Activated effector memory CD4-positive, alpha-beta T cell treated with Interleukin-2 at 50 U/mL for 16 hours (primary cell): ENCODE data around the gene ERG.

Experiments
- DNase-seq: peaks from one replicate; pipeline ENCODE4 v3.0.0-alpha.2; 2020

Gene ERG

DNA sequence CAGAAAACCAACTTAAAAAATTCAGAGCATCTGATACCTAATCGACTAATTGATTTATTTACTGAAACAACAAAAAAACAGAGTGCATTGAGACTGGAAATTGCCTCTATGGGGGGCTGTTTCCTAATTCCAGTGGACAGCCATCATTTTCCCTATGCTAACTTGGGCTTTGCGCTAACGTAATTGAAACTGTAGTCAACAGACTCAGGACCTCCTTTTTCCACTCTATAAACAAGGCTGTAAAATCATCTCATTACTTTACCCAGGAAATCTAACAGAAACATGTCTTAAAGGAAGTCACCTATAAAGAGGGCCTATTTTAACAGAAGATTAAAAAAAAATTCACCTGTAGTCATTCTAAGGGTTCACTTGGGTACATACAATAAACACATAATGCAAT lies 2.1 kb downstream of the ERG start:
- DNase-seq = no peak

DNA sequence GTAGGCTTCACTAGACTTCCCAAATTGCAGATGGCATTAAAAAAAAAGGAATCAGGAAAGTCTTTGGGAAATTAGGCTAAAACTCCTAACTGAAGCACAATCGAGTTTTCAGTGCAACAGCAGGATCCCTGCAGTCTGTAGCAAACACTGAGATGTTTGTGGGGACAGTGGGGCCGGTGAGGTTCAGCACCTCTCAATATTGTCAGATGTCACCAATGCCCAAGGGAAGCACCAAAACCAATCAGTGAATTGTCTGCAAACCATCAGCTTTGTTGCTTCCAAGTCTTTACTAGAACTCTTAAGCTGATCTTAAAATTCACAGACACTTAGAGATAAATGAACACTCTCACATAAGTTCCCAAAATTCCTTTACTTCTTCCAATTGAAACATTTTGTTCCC lies 2.6 kb downstream of the ERG start:
- no peak for DNase-seq

DNA sequence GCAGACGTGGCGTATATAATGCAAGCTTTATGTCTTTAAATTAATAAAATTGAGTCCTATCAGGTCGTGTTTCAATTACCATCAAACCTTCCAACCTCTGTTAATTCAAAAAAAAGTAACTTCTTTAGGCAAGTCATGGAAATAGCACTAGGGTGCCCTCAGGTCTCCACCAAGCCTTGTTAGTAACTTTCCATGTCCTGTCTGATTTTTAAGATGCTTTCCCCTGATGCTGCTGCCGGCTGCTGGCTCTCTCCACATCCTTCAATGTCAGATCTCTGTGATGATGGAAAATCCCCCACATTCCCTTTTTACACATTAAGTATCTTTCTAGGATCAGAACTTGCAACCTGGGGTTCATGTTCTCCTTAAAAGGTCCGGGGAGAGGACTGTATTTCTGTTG lies 3.0 kb downstream of the ERG start:
- DNase-seq = no peak

DNA sequence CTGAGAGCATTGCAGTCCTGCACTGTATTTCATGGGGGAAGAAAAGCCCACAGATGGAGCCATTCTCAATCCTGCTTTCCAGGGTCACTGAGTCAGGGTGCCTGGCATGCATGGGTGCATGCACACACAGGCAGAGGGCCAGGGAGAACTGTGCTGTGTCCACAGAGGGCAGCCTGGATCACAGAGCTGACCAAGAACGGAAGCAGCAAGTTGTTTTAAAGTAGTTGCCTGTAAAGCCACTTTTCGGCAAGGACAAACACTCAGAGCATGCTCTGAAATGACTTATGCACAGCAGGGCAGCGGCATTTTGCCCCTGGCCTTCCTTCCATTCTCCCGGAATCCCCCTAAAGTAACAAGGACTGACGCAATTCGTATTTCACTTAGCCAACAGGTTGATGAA lies 3.6 kb downstream of the ERG start:
- DNase-seq = no peak

DNA sequence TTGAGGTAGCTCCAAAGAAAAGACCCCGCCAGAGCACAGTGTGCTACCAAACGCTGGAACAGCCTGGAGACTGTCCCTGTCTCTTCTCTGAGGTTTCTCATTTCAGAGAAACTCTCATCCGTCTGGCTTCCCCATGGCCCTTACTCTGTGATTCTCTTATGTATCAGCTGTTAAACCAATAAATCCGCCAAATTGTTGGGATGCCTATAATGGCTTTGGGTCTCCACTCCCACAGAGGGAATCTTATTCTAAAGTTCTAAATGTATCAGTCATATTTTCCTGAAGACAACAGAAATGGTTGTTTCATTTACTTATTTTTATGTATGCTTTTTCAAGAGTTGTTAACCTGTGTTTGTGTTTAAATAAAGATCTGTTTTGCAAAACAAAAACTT lies 4.0 kb downstream of the ERG start:
- no peak for DNase-seq

DNA sequence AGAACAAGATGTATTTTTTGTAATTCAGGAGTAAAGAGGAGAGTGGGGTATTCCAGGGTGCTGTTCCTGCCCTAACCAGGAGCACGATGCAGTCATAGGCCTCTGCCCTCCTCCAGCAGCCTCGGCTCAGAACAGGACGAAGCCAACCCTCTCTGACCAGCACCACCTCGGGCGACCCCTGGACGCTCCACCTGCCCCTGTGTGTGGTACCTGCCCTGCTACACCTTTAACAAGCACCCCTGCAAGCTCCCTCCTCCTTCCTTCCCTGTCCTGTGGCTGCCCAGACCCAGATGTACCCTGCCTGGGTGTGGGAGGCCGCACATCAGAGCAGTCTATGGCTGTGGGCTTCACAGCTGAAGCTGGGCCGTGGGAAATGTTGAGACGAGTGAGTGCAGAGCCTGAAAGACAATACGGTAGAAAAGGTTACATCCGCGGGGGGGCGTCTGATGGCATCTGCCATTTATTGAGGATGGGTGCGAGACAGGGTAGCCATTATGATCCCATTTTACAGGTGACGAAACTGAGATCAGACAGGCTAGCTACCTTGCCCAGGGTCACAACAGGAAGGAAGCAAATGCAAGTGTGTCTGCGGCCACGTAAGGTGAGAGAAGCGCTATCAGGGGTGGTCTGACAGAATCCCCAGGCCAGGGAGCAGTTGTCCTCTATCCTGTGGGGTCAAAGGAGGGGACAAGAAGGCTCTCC lies 4.6 kb downstream of the ERG start:
- DNase-seq = no peak

DNA sequence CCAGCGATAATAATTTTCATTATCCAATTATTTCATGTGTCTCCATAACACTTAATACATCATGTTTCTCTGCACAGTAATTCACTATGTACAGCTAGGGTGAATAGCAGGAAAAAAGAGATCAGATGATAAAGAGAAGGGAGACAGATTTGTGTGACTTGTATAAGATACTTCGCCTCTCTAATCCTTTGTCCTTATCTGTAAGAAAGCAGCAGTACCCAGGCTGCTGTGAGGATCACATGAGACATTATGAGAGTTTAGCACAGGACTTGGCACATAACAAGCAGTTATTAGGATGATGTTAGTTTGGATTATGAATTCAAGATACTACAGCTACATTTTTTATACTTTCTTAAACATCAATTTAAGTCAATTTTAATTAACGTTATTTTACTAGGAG lies 6.3 kb downstream of the ERG start:
- no peak for DNase-seq

DNA sequence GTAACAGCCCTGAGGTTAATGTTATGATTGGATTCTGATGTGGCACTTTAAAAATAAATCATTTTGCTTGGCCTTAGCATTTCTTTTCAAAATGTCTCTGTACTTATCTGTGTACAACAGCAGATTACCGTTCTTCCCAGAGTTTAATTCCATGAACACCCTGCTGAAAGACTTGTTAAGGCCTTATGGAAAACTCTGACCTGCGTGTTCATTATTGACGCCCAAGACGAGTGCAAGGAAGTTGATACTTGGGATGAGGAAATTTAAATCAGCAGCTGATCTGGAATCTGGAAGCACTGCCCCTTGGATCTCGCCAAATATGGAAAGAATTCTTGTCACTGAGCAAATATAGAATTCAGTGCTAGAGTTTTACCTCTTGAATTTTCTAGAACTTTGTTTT lies 6.7 kb downstream of the ERG start:
- no peak for DNase-seq

DNA sequence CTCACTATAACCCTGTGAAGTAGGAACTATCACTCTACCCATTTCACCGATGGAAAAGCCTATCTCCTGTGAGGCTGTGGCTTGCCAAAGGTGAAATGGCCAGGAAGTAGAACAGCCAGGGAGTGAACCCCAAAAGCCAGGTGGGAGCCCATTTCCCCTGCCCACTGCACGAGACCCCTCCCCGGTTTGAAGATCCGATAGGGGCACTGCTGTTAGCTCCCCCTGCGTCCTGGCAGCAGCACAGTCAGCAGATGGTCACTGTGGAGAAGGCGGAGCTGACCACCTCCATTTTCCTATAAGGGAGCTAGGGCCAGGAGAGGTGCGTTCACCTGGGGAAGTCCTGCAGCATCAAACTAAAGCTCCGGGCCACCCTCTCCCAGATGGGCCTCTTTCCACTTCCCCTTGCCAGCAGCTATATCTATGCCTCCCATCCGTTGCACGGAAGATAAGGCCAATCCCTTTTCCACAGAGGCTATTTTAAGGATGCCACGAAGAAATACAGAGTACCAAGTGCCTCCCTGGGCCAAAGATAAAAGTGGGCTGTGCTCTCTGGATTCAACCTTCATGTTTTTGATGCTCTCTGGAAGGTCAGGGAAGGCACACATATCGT lies 7.8 kb downstream of the ERG start:
- no peak for DNase-seq

DNA sequence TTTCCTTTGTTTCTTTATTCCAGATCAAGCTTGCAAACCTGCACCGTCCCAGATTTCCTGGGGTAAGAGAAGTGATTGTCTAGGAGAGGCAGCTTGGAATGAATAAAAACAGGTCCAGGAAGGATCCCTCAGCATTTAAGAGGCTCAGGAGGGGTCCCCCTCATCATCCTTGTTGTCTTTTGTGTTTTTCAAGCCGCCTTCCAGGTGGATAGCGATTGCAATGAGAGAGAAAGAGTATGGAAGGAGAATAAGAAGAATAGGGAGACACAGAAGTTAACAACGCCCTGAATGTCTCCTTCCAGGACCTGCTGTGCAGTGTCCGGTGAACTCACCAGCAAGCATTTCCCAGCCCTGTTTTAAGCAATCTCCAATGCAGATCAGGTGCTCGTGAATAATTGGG lies 8.5 kb downstream of the ERG start:
- no peak for DNase-seq

DNA sequence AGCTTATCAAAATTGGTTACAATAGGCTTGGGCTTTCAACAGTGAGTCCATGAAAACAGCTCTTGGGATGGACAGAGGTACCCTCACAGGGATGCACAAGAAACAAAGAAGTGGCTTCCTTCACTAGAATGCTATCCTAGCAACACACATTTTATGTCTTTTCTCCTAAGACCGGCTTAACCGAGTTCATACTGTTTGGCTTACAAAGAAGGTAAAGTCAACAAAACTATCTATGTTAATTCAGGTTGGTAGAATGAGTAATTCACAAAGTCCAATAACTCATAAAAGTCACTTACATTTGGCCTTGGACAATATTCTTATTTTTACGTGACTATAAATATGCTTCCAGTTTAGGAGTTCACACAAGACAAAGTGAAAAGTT lies 9.0 kb downstream of the ERG start:
- DNase-seq = no peak

DNA sequence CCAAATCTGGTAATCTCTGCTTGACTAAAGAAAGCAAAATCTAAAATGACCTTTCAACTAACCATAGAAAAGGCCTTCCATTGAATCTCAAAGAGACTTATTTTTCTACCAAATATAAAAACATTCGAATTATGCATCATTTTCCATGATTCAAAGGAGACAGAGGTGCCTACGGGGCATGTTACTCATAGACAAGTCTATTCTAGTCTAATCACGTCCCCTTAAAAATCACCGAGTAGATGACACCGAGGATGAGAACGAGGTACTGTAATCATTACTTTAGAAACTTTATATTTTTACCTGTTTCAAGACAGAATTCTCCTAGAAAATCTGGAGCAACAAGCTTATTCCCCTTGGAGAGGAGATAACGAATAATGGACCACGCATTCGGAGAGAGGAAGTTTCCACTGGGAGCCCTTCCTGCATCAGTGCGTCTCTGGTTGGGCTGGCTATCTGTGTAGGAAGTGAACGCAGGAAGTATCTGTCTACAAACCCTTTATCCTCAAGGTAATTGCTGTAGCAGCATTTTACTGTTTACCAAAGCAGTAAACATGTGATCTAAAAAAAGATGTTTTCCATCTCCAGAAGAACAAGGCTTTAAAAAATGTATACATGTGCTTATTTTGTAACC lies 9.5 kb downstream of the ERG start:
- DNase-seq = no peak

DNA sequence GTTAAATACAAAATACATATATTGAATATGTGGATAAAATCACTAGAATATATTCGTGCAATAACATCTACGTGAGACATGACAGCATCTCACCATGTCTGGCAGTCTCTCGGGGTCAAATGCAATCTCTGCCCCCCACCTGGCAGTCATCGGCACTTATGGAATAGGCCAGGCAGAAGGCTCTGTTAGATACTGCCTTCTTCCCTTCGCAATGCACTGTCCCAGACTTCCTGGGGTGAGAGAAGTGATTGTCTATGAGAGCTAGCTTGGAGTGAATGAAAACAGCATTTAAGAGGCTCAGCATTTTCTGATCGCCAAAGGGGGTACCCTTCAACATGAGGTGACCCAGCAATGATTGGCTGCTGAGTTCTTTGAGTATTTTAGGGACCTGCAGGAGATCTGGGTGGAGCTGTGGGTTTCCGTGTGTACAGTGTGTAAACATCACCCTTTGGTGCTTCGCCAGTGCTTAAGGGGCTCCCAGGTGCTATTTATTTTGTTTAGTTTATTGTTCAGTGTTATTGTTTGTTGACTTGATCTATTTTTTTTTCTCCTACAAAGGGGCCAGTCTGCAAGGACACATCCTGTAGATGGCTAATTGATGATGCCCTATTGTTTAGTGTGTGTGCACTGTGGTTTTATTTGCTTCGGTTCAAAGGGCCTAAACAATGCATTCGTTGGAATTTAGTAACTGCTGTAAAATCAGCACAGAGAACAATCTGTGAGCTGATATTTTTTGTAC lies 10.2 kb downstream of the ERG start:
- DNase-seq = no peak

DNA sequence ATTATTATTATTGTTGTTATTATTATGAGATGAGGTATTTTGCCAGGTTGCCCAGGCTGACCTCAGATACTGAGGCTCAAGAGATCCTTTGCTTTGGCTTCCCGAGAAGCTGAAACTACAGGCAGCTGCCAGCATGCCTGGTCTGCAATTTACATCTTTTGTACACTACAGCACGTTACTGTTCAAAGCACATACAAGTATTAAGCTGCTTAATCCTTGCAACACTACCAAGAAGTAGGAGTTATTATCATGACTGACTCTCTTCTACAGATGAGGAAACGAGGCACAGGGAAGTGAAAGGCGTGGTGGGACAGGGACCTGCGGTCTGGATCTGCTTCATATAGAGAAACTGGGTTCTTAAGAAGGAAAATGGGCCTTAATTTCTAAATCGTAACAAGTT lies 11.6 kb downstream of the ERG start:
- DNase-seq = no peak

DNA sequence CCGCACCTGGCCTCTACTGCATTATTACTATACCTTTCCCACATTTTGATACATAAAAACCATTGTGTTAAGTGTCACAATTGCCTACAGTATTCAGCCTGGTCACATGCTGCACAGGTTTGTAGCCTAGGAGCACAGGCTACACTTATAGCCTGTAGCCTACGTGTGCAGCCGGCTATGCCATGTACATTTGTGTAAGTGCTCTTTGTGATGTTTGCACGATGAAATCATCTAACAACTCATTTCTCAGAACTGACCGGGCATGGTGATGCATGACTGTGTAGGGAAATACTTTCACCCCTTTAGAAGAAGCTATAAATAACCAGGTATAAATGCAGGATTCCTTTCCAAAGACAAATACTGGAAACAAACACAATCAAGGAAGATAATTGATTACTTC lies 12.1 kb downstream of the ERG start:
- no peak for DNase-seq

DNA sequence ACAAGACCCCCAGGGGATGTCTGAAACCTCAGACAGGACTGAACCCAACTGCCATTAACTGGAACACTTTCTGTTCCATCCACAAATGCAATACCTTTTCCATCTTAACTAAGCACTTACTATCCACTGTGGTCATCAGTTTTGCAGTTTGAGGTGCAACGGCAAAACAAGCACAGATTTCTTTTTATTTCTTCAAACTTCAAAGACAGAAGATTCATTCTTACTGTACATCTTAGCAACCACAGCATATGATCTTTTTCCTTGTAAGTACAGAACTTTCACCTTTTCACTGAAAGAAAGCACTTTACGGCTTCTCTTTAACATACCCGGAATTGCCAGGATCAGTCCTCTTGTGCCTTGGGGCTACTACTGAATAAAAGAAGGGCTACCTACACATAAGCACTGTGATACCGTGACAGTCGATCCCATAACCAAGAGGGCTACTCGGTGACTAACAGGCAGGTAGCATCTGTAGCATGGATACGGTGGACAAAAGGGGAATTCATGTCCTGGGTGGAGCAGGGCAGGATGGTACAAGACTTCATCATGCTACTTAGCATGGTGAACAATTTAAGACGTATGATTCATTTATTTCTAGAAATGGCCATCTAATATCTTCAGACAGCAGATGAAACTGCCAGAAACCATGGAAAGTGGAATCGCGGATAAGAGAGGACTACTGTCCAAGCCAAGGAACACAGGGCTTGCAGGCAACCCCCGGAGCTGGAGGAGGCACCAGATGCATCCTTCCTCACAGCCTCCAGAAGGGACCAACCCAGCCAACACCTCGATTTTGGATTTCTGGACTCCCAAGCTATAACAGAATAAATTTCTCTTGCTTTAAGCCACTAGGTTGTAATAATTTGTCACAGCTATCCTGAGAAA lies 18.4 kb downstream of the ERG start:
- no peak for DNase-seq

DNA sequence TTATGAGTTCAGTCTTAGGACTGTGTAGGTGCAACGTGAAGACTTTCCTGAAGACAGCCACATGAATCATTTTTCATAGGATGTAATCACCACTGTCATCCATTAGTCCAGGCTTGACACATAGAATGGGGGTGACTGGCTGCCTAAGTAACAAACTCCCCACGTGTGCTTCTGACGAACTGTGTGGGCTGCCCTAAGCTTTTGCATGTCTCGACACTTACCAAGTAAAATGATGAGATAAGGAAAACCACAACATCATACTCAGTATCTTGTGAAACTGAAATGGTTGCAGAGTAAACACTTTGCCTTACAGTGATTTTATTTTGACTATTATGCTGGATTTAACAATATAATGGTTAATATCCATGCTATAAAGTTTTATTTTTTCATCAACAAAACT lies 19.5 kb downstream of the ERG start:
- no peak for DNase-seq

DNA sequence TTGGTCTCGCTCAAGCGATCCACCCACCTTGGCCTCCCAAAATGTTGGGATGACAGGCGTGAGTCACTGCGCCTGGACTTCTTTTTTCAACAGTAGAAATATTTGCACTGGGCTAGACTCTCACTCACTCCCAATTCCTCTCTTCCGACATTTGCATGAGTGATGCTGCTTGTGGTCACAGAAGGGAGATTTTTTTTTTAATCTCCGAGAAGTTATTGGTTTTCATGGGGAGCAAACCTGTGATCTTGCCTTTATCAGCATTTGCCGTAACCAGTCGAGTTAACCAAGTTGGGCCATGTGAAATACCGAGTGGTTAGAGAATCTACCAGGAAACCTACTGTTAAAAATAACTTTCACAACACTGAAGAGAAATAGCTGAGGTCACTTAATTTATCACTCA lies 21.1 kb downstream of the ERG start:
- DNase-seq = no peak

DNA sequence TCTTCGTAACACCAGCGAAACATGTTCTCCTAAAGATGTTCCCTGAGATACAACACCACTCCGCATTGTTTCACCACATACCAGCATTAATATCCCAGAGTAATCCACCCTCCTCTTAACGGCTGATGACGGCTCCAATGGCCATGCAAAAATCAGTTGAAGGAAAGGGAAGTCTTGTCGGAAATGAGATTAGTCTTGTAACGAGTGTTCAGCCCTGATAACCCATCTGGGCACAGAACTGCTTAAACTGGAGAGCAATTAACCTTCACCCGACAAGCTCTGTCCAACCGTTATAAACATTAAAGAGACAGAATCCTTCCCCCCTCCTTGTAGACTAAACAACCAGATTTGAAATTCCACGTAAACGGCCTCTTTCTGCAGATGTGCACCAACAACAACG lies 21.9 kb downstream of the ERG start:
- no peak for DNase-seq

DNA sequence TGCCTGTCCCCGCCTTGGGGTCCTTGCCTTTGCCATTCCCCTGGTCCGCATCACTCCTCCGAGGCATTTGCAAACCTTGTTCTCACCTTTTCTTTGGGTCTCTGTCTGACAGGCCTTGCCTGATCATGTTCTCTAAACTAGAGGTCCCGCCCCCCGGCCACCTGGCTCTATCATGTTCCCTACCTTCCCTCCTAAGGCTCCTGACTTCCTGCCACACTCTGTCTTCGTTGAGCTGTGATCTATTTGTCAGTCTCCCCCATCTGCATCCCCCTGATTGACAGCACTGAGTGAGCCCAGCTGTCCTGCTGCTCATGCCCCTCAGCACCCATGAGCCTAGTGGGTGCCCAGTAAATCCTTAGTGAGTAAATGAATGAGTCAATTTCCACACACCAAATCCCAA lies 22.8 kb downstream of the ERG start:
- DNase-seq = no peak

DNA sequence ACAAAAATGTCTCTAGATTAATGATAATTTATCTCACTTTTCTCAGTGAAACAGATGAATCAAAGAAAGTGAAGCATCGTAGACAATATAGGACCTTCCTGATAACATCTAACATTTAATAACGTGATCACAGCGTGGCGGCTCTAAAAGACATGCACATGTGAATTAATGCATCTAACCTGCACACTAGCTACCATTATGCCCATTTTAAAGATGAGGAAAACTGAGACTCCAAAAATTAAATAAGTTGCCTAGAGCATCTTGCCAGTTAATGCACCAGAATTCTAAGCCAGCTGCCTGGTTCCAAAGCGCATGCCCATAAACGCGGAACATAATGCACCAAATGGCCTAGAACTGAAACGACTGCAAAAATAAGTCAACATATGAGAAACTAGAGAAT lies 23.5 kb downstream of the ERG start:
- no peak for DNase-seq

DNA sequence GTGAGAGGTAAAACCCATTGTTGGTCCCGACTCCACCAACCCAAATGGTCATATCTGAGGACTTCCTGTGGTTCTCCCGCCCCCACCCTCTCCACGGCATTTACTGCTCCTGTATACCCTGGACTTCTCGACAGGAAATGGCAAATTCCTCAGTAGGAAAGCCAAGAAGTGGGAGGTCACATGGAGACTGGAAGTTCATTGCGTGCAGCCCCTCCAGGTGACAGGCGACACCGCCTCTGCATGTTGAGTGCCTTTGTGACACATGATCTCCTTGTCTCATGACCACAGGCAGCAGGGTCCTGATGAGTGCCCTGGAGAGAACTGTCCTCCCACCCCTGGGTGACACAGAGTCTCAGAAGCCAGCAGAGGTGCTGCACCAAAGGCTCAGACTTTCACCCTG lies 24.2 kb downstream of the ERG start:
- DNase-seq = no peak
